ENCODE data around the gene EPM2AIP1. TPM values are rescaled to one million over a fixed set of nuclear protein-coding genes. Genes with fewer than 3 reads are reported as not detected.

Gene EPM2AIP1
- total and polyA plus RNA-seq, 9 of the 15 experiments (the other 6 are each of a cell fraction or from before 2014, with no cell fraction given): 6.7 to 44.8 (median 25.2) TPM

GRCh38 chr3:36992806-36993325 is at the start of gene EPM2AIP1 (continued):
- TF ChIP-seq GTF2B (IDR thresholded peaks at IDR 0.05; ENCODE audit: extremely low read depth, insufficient read length) (peak; percentile 82), CBFB (CRISPR knock-in tag; IDR thresholded peaks at IDR 0.05) (peak; percentile 87), RCOR1 (IDR thresholded peaks at IDR 0.05; ENCODE audit: borderline replicate concordance in 1 of 2, low read depth in 2 of 2, low read length in 2 of 2) (peak in 1 of 2 experiments; percentile 62; a peak in 1 of 4 replicates), ZNF511 (CRISPR knock-in tag; IDR thresholded peaks at IDR 0.05) (peak; percentile 81), ZBTB7A (IDR thresholded peaks at IDR 0.05; ENCODE audit: borderline replicate concordance, control insufficient read depth, low read depth, low read length) (no peak), GABPA (tag; conservative IDR thresholded peaks at IDR 0.05; ENCODE audit: low read depth) (no peak), SMAD4 (CRISPR knock-in tag; conservative IDR thresholded peaks at IDR 0.05) (peak; percentile 82), ZNF140 (CRISPR knock-in tag; IDR thresholded peaks at IDR 0.05) (no peak), TOE1 (IDR thresholded peaks at IDR 0.05; ENCODE audit: borderline replicate concordance) (no peak; the same call in 1 of the 2 replicates), TOE1 (CRISPR knock-in tag; IDR thresholded peaks at IDR 0.05; ENCODE audit: borderline replicate concordance, low read depth) (peak; percentile 90; the same call in 1 of the 2 replicates), ZNF311 (CRISPR knock-in tag; IDR thresholded peaks at IDR 0.05) (no peak), E2F6 (IDR thresholded peaks at IDR 0.05; ENCODE audit: borderline replicate concordance in 1 of 2, extremely low read depth in 1 of 2, insufficient read depth in 1 of 2, insufficient read length in 1 of 2, low read depth in 1 of 2, low read length in 1 of 2, poor library complexity in 1 of 2, severe bottlenecking in 1 of 2) (peak; percentile 68 to 80), SIN3A (IDR thresholded peaks at IDR 0.05; ENCODE audit: borderline replicate concordance in 2 of 2, control insufficient read depth in 1 of 2, low read depth in 2 of 2, low read length in 2 of 2) (no peak; a peak in 1 of 4 replicates), YY1 (IDR thresholded peaks at IDR 0.05; ENCODE audit: borderline replicate concordance in 1 of 3, control insufficient read depth in 1 of 3, extremely low read depth in 1 of 3, insufficient read depth in 3 of 3, insufficient read length in 1 of 3, insufficient replicate concordance in 2 of 3, low read depth in 1 of 3, low read length in 2 of 3) (peak; percentile 9 to 89 (median 81)), ZZZ3 (IDR thresholded peaks at IDR 0.05) (peak; percentile 89; the same call in 1 of the 2 replicates), CBX1 (IDR thresholded peaks at IDR 0.05; ENCODE audit: low read depth) (peak; percentile 85), SNAPC5 (CRISPR knock-in tag; IDR thresholded peaks at IDR 0.05) (no peak), E4F1 (CRISPR knock-in tag; IDR thresholded peaks at IDR 0.05; ENCODE audit: borderline replicate concordance) (0 out of 2 replicates have a peak, but pooled peaks have one; percentile 51), PHTF2 (CRISPR knock-in tag; IDR thresholded peaks at IDR 0.05) (no peak), PTBP1 (IDR thresholded peaks at IDR 0.05; ENCODE audit: low read depth, low read length) (no peak)
